HEK293 (cell line): Measurements from ENCODE around the gene OAF.

Source experiments
- CTCF ChIP-seq: fragments of 450-650 bp; formaldehyde crosslinking; IDR thresholded peaks from 2 replicates; pipeline ENCODE4 v1.5.1; 2016; ENCODE audit warnings: missing biosample characterization, missing genetic modification characterization
- ZNF660 ChIP-seq: fragments of 450-650 bp; IDR thresholded peaks from 2 replicates; pipeline ENCODE4 v1.5.1; 2018; ENCODE audit warnings: missing biosample characterization, mild to moderate bottlenecking, missing genetic modification characterization
- ZNF664 ChIP-seq: fragments of 450-650 bp; formaldehyde crosslinking; IDR thresholded peaks from 2 replicates; pipeline ENCODE4 v1.5.1; 2016; ENCODE audit warnings: missing biosample characterization, missing genetic modification characterization
- TF ChIP-seq, protein P1 (sequence below): fragments of 450-650 bp; formaldehyde crosslinking; IDR thresholded peaks from 2 replicates; pipeline ENCODE4 v1.5.1; 2016; ENCODE audit warnings: missing biosample characterization, missing genetic modification characterization, low read depth

- TF ChIP-seq ZNF660 (tag by site-specific recombination) (no peak), CTCF (tag by site-specific recombination) (no peak), ZNF664 (tag by site-specific recombination) (no peak)
- TF ChIP-seq, protein P1, sequence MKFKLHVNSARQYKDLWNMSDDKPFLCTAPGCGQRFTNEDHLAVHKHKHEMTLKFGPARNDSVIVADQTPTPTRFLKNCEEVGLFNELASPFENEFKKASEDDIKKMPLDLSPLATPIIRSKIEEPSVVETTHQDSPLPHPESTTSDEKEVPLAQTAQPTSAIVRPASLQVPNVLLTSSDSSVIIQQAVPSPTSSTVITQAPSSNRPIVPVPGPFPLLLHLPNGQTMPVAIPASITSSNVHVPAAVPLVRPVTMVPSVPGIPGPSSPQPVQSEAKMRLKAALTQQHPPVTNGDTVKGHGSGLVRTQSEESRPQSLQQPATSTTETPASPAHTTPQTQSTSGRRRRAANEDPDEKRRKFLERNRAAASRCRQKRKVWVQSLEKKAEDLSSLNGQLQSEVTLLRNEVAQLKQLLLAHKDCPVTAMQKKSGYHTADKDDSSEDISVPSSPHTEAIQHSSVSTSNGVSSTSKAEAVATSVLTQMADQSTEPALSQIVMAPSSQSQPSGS (tag by site-specific recombination): no peak
Measured at GRCh38 chr11:120194166-120194565, 16.7 kb upstream of the OAF start.
